Gastroesophageal sphincter (tissue), 3 donors: ENCODE measurements around the gene OARD1.

Experiments
- CTCF ChIP-seq, 4 experiments: fragments of 200-600 bp in 2 of 4; fragments of 450-650 bp in 2 of 4; sonication (generic) in 1 of 4; IDR thresholded peaks; one replicate each; pipeline ENCODE4 v1.5.1; 2017 to 2019; ENCODE audit warnings: antibody characterized with exemption in 4 of 4, mild to moderate bottlenecking in 2 of 4, moderate library complexity in 2 of 4
- EP300 ChIP-seq: sonication (generic); formaldehyde crosslinking; IDR thresholded peaks from one replicate; pipeline ENCODE4 v1.6.1; 2017; ENCODE audit warnings: antibody characterized with exemption, mild to moderate bottlenecking
- POLR2A ChIP-seq, 2 donors: fragments of 450-650 bp; IDR thresholded peaks; one replicate each; pipeline ENCODE4 v1.6.1; 2017; ENCODE audit warnings: antibody characterized with exemption in 2 of 2, mild to moderate bottlenecking in 2 of 2, moderate library complexity in 1 of 2
- POLR2AphosphoS5 ChIP-seq: sonication (generic); formaldehyde crosslinking; IDR thresholded peaks from one replicate; pipeline ENCODE4 v1.6.1; 2017; ENCODE audit warnings: antibody characterized with exemption

DNA sequence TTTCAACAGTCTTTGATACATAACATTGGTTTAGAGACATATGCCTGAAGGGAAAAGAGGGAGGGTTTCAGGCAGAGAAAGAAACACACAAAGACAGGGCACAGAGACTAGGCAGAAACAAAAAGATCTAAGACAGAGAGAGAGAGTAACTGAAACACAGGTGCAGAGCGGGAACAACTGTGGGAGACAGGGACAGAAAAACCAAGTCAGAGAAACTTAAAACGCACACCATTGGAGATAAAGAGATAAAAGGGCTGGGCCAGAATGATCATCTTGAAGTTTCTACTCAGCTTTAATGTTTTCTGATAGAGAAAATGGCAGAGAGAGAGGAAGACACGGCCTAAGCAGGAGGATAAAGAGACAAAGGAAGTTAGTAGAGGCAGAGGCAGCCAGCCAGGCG lies 44.9 kb downstream of the OARD1 start:
- TF ChIP-seq CTCF (IDR thresholded peaks at IDR 0.05): no peak
- no peak for TF ChIP-seq POLR2A (IDR thresholded peaks at IDR 0.05)
- TF ChIP-seq POLR2AphosphoS5: no peak
- TF ChIP-seq EP300: no peak
